Vagina (tissue), 2 donors: ENCODE results near the gene TANGO6.

Source experiments
- POLR2A ChIP-seq, 2 donors: fragments of 450-650 bp; IDR thresholded peaks; one replicate each; pipeline ENCODE4 v1.6.1; 2017; ENCODE audit warnings: antibody characterized with exemption in 2 of 2, mild to moderate bottlenecking in 2 of 2, moderate library complexity in 2 of 2
- TF ChIP-seq, protein P1 (sequence below), 3 experiments: fragments of 450-650 bp in 2 of 3; fragments of 200-600 bp in 1 of 3; sonication (generic) in 1 of 3; IDR thresholded peaks; one replicate each; pipeline ENCODE4 v1.5.1; 2017 to 2019; ENCODE audit warnings: antibody characterized with exemption in 3 of 3, mild to moderate bottlenecking in 2 of 3, moderate library complexity in 2 of 3

DNA sequence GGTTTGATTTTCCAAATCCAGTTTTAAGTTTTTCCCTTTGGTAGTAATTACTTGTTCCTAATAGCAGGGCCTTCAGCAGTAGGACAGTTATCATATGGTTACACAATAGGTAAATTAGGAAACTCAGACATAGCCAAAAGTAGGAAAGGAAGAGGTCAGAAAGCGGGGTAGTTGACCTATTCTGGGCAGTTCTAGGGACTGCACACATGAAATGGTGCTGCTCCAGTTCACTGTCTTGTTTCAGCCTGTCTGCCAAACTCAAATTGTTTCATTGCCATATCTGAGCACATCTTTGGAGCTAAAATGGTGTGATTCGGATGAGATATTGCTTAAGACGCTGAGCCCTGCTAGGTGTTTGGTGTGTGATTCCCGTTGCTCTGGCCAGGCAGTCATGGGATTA, 56.7 kb downstream of the TANGO6 start:
- TF ChIP-seq, protein P1, sequence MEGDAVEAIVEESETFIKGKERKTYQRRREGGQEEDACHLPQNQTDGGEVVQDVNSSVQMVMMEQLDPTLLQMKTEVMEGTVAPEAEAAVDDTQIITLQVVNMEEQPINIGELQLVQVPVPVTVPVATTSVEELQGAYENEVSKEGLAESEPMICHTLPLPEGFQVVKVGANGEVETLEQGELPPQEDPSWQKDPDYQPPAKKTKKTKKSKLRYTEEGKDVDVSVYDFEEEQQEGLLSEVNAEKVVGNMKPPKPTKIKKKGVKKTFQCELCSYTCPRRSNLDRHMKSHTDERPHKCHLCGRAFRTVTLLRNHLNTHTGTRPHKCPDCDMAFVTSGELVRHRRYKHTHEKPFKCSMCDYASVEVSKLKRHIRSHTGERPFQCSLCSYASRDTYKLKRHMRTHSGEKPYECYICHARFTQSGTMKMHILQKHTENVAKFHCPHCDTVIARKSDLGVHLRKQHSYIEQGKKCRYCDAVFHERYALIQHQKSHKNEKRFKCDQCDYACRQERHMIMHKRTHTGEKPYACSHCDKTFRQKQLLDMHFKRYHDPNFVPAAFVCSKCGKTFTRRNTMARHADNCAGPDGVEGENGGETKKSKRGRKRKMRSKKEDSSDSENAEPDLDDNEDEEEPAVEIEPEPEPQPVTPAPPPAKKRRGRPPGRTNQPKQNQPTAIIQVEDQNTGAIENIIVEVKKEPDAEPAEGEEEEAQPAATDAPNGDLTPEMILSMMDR (IDR thresholded peaks at IDR 0.05): no peak
- TF ChIP-seq POLR2A (IDR thresholded peaks at IDR 0.05): no peak
